ENCODE data around the gene PKDCC. TPM values are rescaled to one million over a fixed set of nuclear protein-coding genes. Genes with fewer than 3 reads are reported as not detected.

Gene PKDCC
- total and polyA plus RNA-seq, 2 of the 13 experiments (the other 11 are each of a cell fraction or from before 2014, with no cell fraction given) = 52.6 to 58.8 TPM

DNA sequence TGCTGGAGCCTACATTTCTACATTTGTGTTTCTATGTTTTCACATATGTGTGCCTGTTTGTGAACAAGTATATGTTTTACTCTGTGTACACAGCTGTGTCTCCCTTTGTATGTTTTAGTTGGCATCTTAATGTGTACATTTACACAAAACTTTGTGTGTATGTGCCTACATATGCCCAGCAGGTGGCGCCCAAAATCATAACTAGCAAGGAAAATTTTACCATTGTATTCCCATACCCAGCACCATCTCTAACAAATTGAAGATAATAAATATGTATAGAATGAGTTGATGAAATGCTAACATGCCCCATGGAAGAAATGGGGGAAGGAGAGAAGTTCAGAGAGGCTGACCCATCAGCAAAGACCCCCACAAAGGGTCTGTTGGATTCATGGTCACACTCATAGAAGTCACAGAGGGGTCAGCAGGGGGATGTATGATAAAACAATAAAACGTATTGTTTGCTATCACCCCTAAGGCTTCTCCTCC is 48.1 kb downstream of the PKDCC start (continued):
- TF ChIP-seq, protein P1, sequence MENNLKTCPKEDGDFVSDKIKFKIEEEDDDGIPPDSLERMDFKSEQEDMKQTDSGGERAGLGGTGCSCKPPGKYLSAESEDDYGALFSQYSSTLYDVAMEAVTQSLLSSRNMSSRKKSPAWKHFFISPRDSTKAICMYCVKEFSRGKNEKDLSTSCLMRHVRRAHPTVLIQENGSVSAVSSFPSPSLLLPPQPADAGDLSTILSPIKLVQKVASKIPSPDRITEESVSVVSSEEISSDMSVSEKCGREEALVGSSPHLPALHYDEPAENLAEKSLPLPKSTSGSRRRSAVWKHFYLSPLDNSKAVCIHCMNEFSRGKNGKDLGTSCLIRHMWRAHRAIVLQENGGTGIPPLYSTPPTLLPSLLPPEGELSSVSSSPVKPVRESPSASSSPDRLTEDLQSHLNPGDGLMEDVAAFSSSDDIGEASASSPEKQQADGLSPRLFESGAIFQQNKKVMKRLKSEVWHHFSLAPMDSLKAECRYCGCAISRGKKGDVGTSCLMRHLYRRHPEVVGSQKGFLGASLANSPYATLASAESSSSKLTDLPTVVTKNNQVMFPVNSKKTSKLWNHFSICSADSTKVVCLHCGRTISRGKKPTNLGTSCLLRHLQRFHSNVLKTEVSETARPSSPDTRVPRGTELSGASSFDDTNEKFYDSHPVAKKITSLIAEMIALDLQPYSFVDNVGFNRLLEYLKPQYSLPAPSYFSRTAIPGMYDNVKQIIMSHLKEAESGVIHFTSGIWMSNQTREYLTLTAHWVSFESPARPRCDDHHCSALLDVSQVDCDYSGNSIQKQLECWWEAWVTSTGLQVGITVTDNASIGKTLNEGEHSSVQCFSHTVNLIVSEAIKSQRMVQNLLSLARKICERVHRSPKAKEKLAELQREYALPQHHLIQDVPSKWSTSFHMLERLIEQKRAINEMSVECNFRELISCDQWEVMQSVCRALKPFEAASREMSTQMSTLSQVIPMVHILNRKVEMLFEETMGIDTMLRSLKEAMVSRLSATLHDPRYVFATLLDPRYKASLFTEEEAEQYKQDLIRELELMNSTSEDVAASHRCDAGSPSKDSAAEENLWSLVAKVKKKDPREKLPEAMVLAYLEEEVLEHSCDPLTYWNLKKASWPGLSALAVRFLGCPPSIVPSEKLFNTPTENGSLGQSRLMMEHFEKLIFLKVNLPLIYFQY (CRISPR knock-in tag; IDR thresholded peaks at IDR 0.05; ENCODE audit: borderline replicate concordance) = 0 out of 2 replicates have a peak, but pooled peaks have one; percentile 18
- TF ChIP-seq, protein P2, sequence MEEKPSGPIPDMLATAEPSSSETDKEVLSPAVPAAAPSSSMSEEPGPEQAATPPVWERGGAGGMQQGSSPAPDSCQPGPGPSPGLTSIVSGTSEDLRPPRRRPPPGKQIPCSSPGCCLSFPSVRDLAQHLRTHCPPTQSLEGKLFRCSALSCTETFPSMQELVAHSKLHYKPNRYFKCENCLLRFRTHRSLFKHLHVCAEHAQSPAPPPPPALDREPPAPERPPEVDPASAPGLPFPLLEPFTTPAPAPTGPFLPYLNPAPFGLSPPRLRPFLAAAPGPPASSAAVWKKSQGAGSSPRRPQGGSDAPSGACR (CRISPR knock-in tag; IDR thresholded peaks at IDR 0.05) = peak; percentile 48; the same call in 1 of the 2 replicates
- TF ChIP-seq SMYD3 (CRISPR knock-in tag; IDR thresholded peaks at IDR 0.05) = 0 out of 2 replicates have a peak, but pooled peaks have one; percentile 45
- TF ChIP-seq ZNF180 (CRISPR knock-in tag; IDR thresholded peaks at IDR 0.05; ENCODE audit: borderline replicate concordance, low read depth) = no peak
- 0 out of 2 replicates have a peak, but pooled peaks have one; percentile 39 for TF ChIP-seq MIER2 (CRISPR knock-in tag; IDR thresholded peaks at IDR 0.05)
- 0 out of 2 replicates have a peak, but pooled peaks have one; percentile 31 for TF ChIP-seq CBFB (CRISPR knock-in tag; IDR thresholded peaks at IDR 0.05)
- TF ChIP-seq ZSCAN30 (CRISPR knock-in tag; IDR thresholded peaks at IDR 0.05) = peak; percentile 45; the same call in 1 of the 2 replicates
- peak; percentile 55; the same call in 1 of the 2 replicates for TF ChIP-seq ZBTB7B (CRISPR knock-in tag; IDR thresholded peaks at IDR 0.05)
- TF ChIP-seq DDIT3 (CRISPR knock-in tag; IDR thresholded peaks at IDR 0.05) = no peak
- TF ChIP-seq DRAP1 (CRISPR knock-in tag; IDR thresholded peaks at IDR 0.05) = 0 out of 2 replicates have a peak, but pooled peaks have one; percentile 12
- TF ChIP-seq HDAC1 (CRISPR knock-in tag; IDR thresholded peaks at IDR 0.05) = peak; percentile 50; the same call in 1 of the 2 replicates
- TF ChIP-seq, protein P3, sequence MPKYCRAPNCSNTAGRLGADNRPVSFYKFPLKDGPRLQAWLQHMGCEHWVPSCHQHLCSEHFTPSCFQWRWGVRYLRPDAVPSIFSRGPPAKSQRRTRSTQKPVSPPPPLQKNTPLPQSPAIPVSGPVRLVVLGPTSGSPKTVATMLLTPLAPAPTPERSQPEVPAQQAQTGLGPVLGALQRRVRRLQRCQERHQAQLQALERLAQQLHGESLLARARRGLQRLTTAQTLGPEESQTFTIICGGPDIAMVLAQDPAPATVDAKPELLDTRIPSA (CRISPR knock-in tag; IDR thresholded peaks at IDR 0.05; ENCODE audit: borderline replicate concordance) = no peak
- TF ChIP-seq, protein P4, sequence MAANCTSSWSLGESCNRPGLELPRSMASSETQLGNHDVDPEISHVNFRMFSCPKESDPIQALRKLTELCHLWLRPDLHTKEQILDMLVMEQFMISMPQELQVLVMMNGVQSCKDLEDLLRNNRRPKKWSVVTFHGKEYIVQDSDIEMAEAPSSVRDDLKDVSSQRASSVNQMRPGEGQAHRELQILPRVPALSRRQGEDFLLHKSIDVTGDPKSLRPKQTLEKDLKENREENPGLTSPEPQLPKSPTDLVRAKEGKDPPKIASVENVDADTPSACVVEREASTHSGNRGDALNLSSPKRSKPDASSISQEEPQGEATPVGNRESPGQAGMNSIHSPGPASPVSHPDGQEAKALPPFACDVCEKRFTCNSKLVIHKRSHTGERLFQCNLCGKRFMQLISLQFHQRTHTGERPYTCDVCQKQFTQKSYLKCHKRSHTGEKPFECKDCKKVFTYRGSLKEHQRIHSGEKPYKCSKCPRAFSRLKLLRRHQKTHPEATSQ (CRISPR knock-in tag; IDR thresholded peaks at IDR 0.05; ENCODE audit: borderline replicate concordance) = 0 out of 2 replicates have a peak, but pooled peaks have one; percentile 37
- TF ChIP-seq ZKSCAN8 (CRISPR knock-in tag; IDR thresholded peaks at IDR 0.05; ENCODE audit: borderline replicate concordance) = peak; percentile 65; the same call in 1 of the 2 replicates
- TF ChIP-seq FOXK1 (CRISPR knock-in tag; IDR thresholded peaks at IDR 0.05; ENCODE audit: borderline replicate concordance, low read depth) = peak; percentile 62; the same call in 1 of the 2 replicates
- TF ChIP-seq SALL1 (CRISPR knock-in tag; IDR thresholded peaks at IDR 0.05) = peak; percentile 35; the same call in 1 of the 2 replicates
- TF ChIP-seq GPN1 (CRISPR knock-in tag; IDR thresholded peaks at IDR 0.05; ENCODE audit: borderline replicate concordance) = no peak
- no peak for TF ChIP-seq SKI (IDR thresholded peaks at IDR 0.05; ENCODE audit: partially characterized antibody)

All from HepG2 (cell line).